Measurements from ENCODE around the gene NR4A3. TPM values are rescaled to one million over a fixed set of nuclear protein-coding genes. Genes with fewer than 3 reads are reported as not detected.

Gene NR4A3
- total RNA-seq, 5 donors from 2014 or later (not counting 1 experiment from before 2014, with no cell fraction given): 1.3 to 45.0 (median 1.8) TPM

GRCh38 chr9:99834474-99834873 lies 12.8 kb downstream of the NR4A3 start:
- ATAC-seq (replicated peaks in 1 of 4) (no peak), DNase-seq (peak in 1 of 35 experiments; percentile 0)
- Mint-ChIP-seq H3K27ac (no peak overlapping the region), H3K9me3 (no peaks in the 10 kb centered on the region), H3K4me3 (no peak overlapping the region), H3K27me3 (peaks cover 6 to 14% of the 10 kb centered on the region in 2 donors), H3K36me3 (peaks cover 37% of the 10 kb centered on the region), H3K4me1 (no peaks in the 10 kb centered on the region)
- Histone ChIP-seq H3K27ac (ENCODE audit: low read length) (no peak overlapping the region), H3K27me3 (replicated peaks in 1 of 2; ENCODE audit: control insufficient read depth in 2 of 2, extremely low read depth in 1 of 2, insufficient read depth in 2 of 2, low read length in 1 of 2) (peaks cover 3 to 5% of the 10 kb centered on the region in 2 experiments), H3K4me3 (ENCODE audit: control insufficient read depth in 1 of 2, extremely low read depth in 1 of 2, low read length in 1 of 2) (no peak overlapping the region), H3K9me3 (no peaks in the 10 kb centered on the region), H3K36me3 (ENCODE audit: control insufficient read depth in 2 of 2, extremely low read depth in 1 of 2, insufficient read depth in 1 of 2, low read length in 1 of 2) (no peaks in the 10 kb centered on the region), H3K4me1 (ENCODE audit: control insufficient read depth in 1 of 2, extremely low read depth in 1 of 2, insufficient read depth in 2 of 2, low read length in 2 of 2) (no peaks in the 10 kb centered on the region)
- ChIA-PET CTCF (interaction anchor here in 1 of 2 donors (0.6 kb wide), 1 partner anchor 72 kb away, joined by 3 read pairs; no protein-coding TSS in a partner anchor), POLR2A (interaction anchor here in 1 of 2 donors (0.5 kb wide), 1 partner anchor 1714 kb away, joined by 4 read pairs; no protein-coding TSS in a partner anchor)
- 100% methylated on average over 1 of the region's 3 CpGs for WGBS (ENCODE audit: insufficient coverage)

- H3K27ac ChIP-seq (ENCODE audit: low read length): no peak overlapping the region
- Mint-ChIP-seq H3K27me3 (peaks cover under 1 to 7% of the 10 kb centered on the region in 2 donors), H3K9me3 (no peaks in the 10 kb centered on the region), H3K4me3 (no peak overlapping the region), H3K36me3 (peaks cover 31% of the 10 kb centered on the region), H3K27ac (no peak overlapping the region), H3K4me1 (no peaks in the 10 kb centered on the region)
- no peaks in the 10 kb centered on the region for H3K27me3 ChIP-seq (replicated peaks in 1 of 2; ENCODE audit: control insufficient read depth in 2 of 2, extremely low read depth in 1 of 2, insufficient read depth in 2 of 2, low read length in 1 of 2)
- no peaks in the 10 kb centered on the region for H3K4me1 ChIP-seq (ENCODE audit: control insufficient read depth in 1 of 2, extremely low read depth in 1 of 2, insufficient read depth in 2 of 2, low read length in 2 of 2)
- DNase-seq: peak in 1 of 35 experiments; percentile 0
- ATAC-seq (replicated peaks in 1 of 4): no peak
- no peaks in the 10 kb centered on the region for H3K9me3 ChIP-seq
- ChIA-PET POLR2A (no interaction called here), CTCF (interaction anchor here in 1 of 2 donors (0.6 kb wide), 1 partner anchor 554 kb away, joined by 3 read pairs; no protein-coding TSS in a partner anchor)
- H3K36me3 ChIP-seq (ENCODE audit: control insufficient read depth in 2 of 2, extremely low read depth in 1 of 2, insufficient read depth in 1 of 2, low read length in 1 of 2): no peaks in the 10 kb centered on the region
- no peak overlapping the region for H3K4me3 ChIP-seq (ENCODE audit: control insufficient read depth in 1 of 2, extremely low read depth in 1 of 2, low read length in 1 of 2)
These were observed 13.5 kb downstream of the NR4A3 start for GRCh38 chr9:99835142-99835541.

GRCh38 chr9:99835581-99835980 lies 13.9 kb downstream of the NR4A3 start:
- H3K27ac Mint-ChIP-seq: no peak overlapping the region
- no peak overlapping the region for H3K4me3 ChIP-seq (ENCODE audit: control insufficient read depth in 1 of 2, extremely low read depth in 1 of 2, low read length in 1 of 2)
- peaks cover 0 to 7% of the 10 kb centered on the region in 2 donors for H3K27me3 Mint-ChIP-seq
- H3K27ac ChIP-seq (ENCODE audit: low read length): no peak overlapping the region
- H3K4me3 Mint-ChIP-seq: no peak overlapping the region
- DNase-seq: peak in 1 of 35 experiments; percentile 0
- H3K36me3 ChIP-seq (ENCODE audit: control insufficient read depth in 2 of 2, extremely low read depth in 1 of 2, insufficient read depth in 1 of 2, low read length in 1 of 2): no peaks in the 10 kb centered on the region
- no peaks in the 10 kb centered on the region for H3K9me3 ChIP-seq
- peaks cover 31% of the 10 kb centered on the region for H3K36me3 Mint-ChIP-seq
- ChIA-PET CTCF (interaction anchor here in 1 of 2 donors (0.6 kb wide), 1 partner anchor 553 kb away, joined by 3 read pairs; no protein-coding TSS in a partner anchor), POLR2A (no interaction called here)
- ATAC-seq (replicated peaks in 1 of 4): no peak
- no peaks in the 10 kb centered on the region for H3K4me1 ChIP-seq (ENCODE audit: control insufficient read depth in 1 of 2, extremely low read depth in 1 of 2, insufficient read depth in 2 of 2, low read length in 2 of 2)
- H3K9me3 Mint-ChIP-seq: no peaks in the 10 kb centered on the region
- no peaks in the 10 kb centered on the region for H3K4me1 Mint-ChIP-seq
- no peaks in the 10 kb centered on the region for H3K27me3 ChIP-seq (replicated peaks in 1 of 2; ENCODE audit: control insufficient read depth in 2 of 2, extremely low read depth in 1 of 2, insufficient read depth in 2 of 2, low read length in 1 of 2)

- H3K4me1 Mint-ChIP-seq: peaks cover 0 to 5% (median 0%) of the 10 kb centered on the region in 3 donors
- no peaks in the 10 kb centered on the region for H3K36me3 ChIP-seq (ENCODE audit: control insufficient read depth in 2 of 2, extremely low read depth in 1 of 2, insufficient read depth in 1 of 2, low read length in 1 of 2)
- no peaks in the 10 kb centered on the region for H3K27me3 Mint-ChIP-seq
- no peak for ATAC-seq (replicated peaks in 1 of 4)
- H3K27me3 ChIP-seq (replicated peaks in 1 of 2; ENCODE audit: control insufficient read depth in 2 of 2, extremely low read depth in 1 of 2, insufficient read depth in 2 of 2, low read length in 1 of 2): no peaks in the 10 kb centered on the region
- H3K36me3 Mint-ChIP-seq: peaks cover 12% of the 10 kb centered on the region
- H3K27ac Mint-ChIP-seq: no peak overlapping the region
- H3K9me3 Mint-ChIP-seq: no peaks in the 10 kb centered on the region
- no peak for DNase-seq
- H3K27ac ChIP-seq (ENCODE audit: low read length): no peak overlapping the region
- H3K9me3 ChIP-seq: no peaks in the 10 kb centered on the region
- no peak overlapping the region for H3K4me3 ChIP-seq (ENCODE audit: control insufficient read depth in 1 of 2, extremely low read depth in 1 of 2, low read length in 1 of 2)
- H3K4me3 Mint-ChIP-seq: no peak overlapping the region
- ChIA-PET POLR2A (no interaction called here), CTCF (interaction anchor here in 1 of 2 donors (0.7 kb wide), 1 partner anchor 1479 kb away, joined by 3 read pairs; no protein-coding TSS in a partner anchor)
- WGBS (ENCODE audit: insufficient coverage): 91% methylated on average over 1 of the region's 1 CpG
- H3K4me1 ChIP-seq (ENCODE audit: control insufficient read depth in 1 of 2, extremely low read depth in 1 of 2, insufficient read depth in 2 of 2, low read length in 2 of 2): no peaks in the 10 kb centered on the region
These were observed 18.4 kb downstream of the NR4A3 start for GRCh38 chr9:99840072-99840471.

- CTCF ChIA-PET: no interaction called here
- no peak overlapping the region for H3K27ac Mint-ChIP-seq
- no peak for ATAC-seq (replicated peaks in 1 of 4)
These were observed 23.4 kb downstream of the NR4A3 start for GRCh38 chr9:99845063-99845462.

GRCh38 chr9:99848447-99848846 lies 26.8 kb downstream of the NR4A3 start:
- CTCF ChIA-PET: interaction anchor here in 1 of 2 donors (1.5 kb wide), 1 partner anchor 24 kb away, joined by 4 read pairs; no protein-coding TSS in a partner anchor
- H3K27ac Mint-ChIP-seq: no peak overlapping the region
- no peak overlapping the region for H3K4me3 ChIP-seq (ENCODE audit: control insufficient read depth in 1 of 2, extremely low read depth in 1 of 2, low read length in 1 of 2)

More at GRCh38 chr9:99845063-99845462, 23.4 kb downstream of the NR4A3 start:
- Mint-ChIP-seq H3K4me3 (no peak overlapping the region), H3K4me1 (peaks cover 4 to 10% (median 5%) of the 10 kb centered on the region in 3 donors), H3K36me3 (peaks cover 27% of the 10 kb centered on the region), H3K27me3 (no peaks in the 10 kb centered on the region), H3K9me3 (no peaks in the 10 kb centered on the region)
- no peaks in the 10 kb centered on the region for H3K36me3 ChIP-seq (ENCODE audit: control insufficient read depth in 2 of 2, extremely low read depth in 1 of 2, insufficient read depth in 1 of 2, low read length in 1 of 2)
- no CpG with 5 or more reads among the region's 4 CpGs for WGBS (ENCODE audit: insufficient coverage)
- no peak for DNase-seq
- no peak overlapping the region for H3K4me3 ChIP-seq (ENCODE audit: control insufficient read depth in 1 of 2, extremely low read depth in 1 of 2, low read length in 1 of 2)
- H3K27ac ChIP-seq (ENCODE audit: low read length): no peak overlapping the region
- POLR2A ChIA-PET: interaction anchor here (0.5 to 0.6 kb wide), 2 partner anchors 20 to 71 kb away, joined by 3 to 5 read pairs; no protein-coding TSS in a partner anchor
- peaks cover 0 to 3% of the 10 kb centered on the region in 2 experiments for H3K4me1 ChIP-seq (ENCODE audit: control insufficient read depth in 1 of 2, extremely low read depth in 1 of 2, insufficient read depth in 2 of 2, low read length in 2 of 2)
- H3K27me3 ChIP-seq (replicated peaks in 1 of 2; ENCODE audit: control insufficient read depth in 2 of 2, extremely low read depth in 1 of 2, insufficient read depth in 2 of 2, low read length in 1 of 2): no peaks in the 10 kb centered on the region
- no peaks in the 10 kb centered on the region for H3K9me3 ChIP-seq

More at GRCh38 chr9:99848447-99848846, 26.8 kb downstream of the NR4A3 start:
- Mint-ChIP-seq H3K9me3 (no peaks in the 10 kb centered on the region), H3K4me3 (no peak overlapping the region), H3K4me1 (peaks cover 29 to 35% (median 34%) of the 10 kb centered on the region in 3 donors), H3K27me3 (no peaks in the 10 kb centered on the region), H3K36me3 (peaks cover 34% of the 10 kb centered on the region)
- POLR2A ChIA-PET: no interaction called here
- Histone ChIP-seq H3K36me3 (ENCODE audit: control insufficient read depth in 2 of 2, extremely low read depth in 1 of 2, insufficient read depth in 1 of 2, low read length in 1 of 2) (no peaks in the 10 kb centered on the region), H3K4me1 (ENCODE audit: control insufficient read depth in 1 of 2, extremely low read depth in 1 of 2, insufficient read depth in 2 of 2, low read length in 2 of 2) (peaks cover 7 to 21% of the 10 kb centered on the region in 2 experiments), H3K27me3 (replicated peaks in 1 of 2; ENCODE audit: control insufficient read depth in 2 of 2, extremely low read depth in 1 of 2, insufficient read depth in 2 of 2, low read length in 1 of 2) (no peaks in the 10 kb centered on the region), H3K27ac (ENCODE audit: low read length) (no peak overlapping the region), H3K9me3 (no peaks in the 10 kb centered on the region)
- no peak for ATAC-seq (replicated peaks in 1 of 4)
- 83% methylated on average over 1 of the region's 7 CpGs for WGBS (ENCODE audit: insufficient coverage)
- DNase-seq: no peak
